GM20000 (cell line): ENCODE data around the gene RNF223.

Source experiments
- DNase-seq: peaks from one replicate; pipeline ENCODE4 v3.0.0; 2012; ENCODE audit warnings: low spot score
- CTCF ChIP-seq: IDR thresholded peaks from 2 replicates; pipeline ENCODE4 v1.5.1; 2012; ENCODE audit warnings: mild to moderate bottlenecking, control low read depth; ENCODE audit errors: extremely low read depth, missing control alignments

RNF223 gene

DNA sequence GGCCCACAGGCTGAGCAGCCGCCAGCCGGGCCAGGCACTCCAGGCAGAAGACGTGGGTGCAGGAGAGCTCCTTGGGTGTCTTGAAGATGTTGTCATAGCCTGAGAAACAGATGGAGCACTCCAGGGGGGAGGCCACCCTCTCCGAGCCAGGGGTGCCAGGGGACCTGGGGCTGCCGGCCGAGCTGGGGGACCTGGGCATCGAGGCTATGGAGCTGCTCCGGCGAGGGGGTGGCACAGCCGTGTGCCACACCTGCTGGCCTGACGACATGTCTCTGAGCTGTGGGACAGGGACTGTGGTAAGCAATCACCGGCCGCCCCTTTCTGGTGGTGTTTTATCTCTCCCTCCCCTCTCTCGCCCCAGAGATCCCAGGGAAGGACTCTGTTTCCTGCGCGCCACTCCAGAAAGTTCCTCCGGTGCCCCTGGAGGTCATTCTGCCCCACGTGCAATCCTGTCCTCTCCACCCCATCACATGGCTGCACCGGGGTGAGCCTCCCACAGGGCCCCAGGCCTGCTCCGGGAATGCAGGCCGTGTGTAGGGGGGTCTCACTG is 1.7 kb downstream of the RNF223 start:
- no peak for DNase-seq
- TF ChIP-seq CTCF: no peak

DNA sequence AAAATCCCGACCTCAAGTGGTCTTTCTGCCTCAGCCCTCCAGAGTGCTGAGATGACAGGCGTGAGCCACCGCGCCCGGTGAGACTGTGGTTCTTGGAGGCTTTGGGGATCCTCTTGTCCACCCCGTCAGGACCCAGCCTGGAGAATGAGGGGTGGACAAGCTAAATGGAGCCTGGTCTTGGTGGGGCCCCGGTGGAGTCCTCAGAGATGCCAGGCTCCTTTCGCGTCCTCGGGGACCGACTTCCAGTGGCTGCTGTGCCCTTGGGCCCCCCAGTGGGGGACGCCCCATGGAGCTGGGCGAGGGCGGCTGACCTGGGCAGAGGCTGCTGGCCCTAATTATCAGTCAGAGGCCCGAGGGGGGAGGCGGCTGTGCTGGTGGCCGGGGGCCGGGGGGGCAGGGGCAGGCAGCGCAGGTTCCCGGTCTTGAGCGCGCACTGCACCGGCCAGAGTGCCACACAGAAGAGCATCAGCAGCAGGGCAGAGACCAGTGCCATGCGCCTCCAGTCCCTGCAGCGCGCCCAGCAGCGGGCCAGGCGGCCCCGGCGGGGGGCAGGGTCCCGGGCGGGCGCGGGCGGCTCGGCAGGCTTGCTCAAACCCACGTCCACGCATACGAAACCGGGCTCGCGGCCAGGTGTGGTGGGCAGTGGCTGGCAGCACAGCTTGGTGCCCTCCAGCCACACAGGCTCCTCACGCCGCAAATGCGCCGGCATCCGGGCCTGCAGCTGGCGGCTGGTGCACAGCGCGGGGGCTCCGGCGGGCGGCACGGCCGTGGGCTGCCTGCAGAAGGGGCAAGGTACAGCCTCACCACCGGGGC is 2.4 kb downstream of the RNF223 start:
- no peak for TF ChIP-seq CTCF
- no peak for DNase-seq

GRCh38 chr1:1069711-1070676 is 4.1 kb downstream of the RNF223 start:
- no peak for DNase-seq
- TF ChIP-seq CTCF: no peak

DNA sequence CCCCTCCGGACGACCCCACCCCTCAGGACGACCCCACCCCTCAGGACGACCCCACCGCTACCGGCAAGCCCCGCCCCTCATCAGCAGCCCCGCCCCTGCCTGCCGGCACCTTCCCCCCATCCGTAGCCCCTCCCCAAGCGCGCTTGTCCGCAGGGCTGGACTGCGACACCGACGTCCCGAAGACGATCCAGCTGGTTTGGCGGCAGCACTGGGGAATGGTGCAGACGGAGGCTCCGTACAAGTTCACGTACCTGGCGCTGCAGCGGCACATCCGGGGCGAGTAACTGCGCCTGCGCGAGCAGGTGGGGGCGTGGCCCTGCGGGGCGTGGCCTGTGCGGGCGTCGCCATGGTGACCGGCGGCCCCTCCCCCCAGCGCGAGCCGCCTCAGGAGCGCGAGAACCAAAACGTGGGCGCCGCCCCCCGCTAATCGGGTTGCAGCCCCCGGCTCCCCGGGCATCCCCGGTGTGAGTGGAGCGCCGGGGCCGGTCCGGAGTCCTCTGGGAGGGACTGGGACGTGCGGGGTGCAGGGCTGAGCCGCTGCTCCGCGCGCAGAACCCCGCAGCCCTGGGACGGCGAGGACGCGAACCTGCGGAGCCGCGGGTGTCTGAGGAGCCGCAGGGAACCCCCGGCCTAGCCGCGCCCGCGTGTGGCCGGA is 4.9 kb downstream of the RNF223 start:
- DNase-seq: peak; percentile 98
- TF ChIP-seq CTCF: no peak

GRCh38 chr1:1068517-1069055 is 5.5 kb downstream of the RNF223 start:
- peak; percentile 86 for DNase-seq
- TF ChIP-seq CTCF: no peak

GRCh38 chr1:1067860-1068516 is 6.1 kb downstream of the RNF223 start:
- no peak for DNase-seq
- no peak for TF ChIP-seq CTCF
